ENCODE results near the gene PPP1R3G. TPM values are rescaled to one million over a fixed set of nuclear protein-coding genes. Genes with fewer than 3 reads are reported as not detected.

PPP1R3G gene
- total RNA-seq, 4 donors from 2014 or later, result 0.26 to 6.0 (median 2.8) TPM

DNA sequence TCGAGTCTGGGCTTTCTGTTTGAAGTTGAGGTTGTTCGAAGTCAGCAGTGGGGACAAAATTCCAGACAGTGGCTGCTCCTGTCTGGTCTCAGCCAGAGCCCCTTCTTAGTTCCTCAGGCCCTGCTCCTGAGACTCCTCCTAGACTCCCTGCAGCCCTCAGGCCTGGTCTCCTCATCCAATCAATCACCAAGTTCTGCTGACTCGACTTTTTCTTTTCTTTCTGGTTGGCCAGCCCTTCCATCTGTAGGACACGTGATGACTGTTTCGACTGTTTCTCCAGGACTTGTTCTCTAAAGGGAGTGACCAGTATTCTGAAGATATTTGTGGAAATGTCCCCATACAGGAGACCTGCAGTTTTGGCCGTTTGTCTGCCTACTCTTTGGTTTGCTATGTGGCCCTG lies 19.5 kb downstream of the PPP1R3G start:
- no peaks in the 10 kb centered on the region for H3K4me1 ChIP-seq
- intact Hi-C loops (cut with DNase I; ENCODE audit: low total_unique reads), result no loop called here

DNA sequence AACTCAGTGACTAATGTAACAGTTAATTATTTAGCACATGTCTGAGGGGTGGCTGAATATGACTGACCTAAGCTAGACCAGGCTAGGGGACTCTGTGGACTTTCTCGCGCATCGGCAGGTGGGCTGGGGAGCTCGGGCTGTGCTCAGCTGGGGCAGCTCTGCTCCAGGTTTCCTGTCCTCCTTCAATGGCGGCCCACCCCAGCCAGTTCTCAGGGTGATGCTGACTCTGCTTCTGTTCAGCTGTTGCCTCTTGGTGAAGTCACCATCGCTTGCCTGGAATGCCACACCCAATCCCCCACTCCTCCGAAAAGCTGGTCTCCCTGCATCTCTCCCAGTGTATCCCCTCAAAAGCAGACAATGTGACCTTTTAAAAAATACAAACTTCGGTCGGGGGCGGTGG lies 20.0 kb downstream of the PPP1R3G start:
- Histone ChIP-seq H3K36me3 (no peaks in the 10 kb centered on the region), H3K4me3 (no peak overlapping the region), H3K27me3 (no peaks in the 10 kb centered on the region), H3K4me1 (no peaks in the 10 kb centered on the region), H3K9me3 (no peaks in the 10 kb centered on the region), H3K27ac (no peak overlapping the region)
- TF ChIP-seq CTCF (IDR thresholded peaks at IDR 0.05), result no peak
- TF ChIP-seq POLR2A (IDR thresholded peaks at IDR 0.05), result no peak
- intact Hi-C loops (cut with DNase I; ENCODE audit: low total_unique reads), result no loop called here
- no peak for DNase-seq

More for the DNA sequence above, 19.5 kb downstream of the PPP1R3G start:
- no peaks in the 10 kb centered on the region for H3K9me3 ChIP-seq
- H3K27me3 ChIP-seq, result no peaks in the 10 kb centered on the region
- no peak overlapping the region for H3K27ac ChIP-seq
- no peak overlapping the region for H3K4me3 ChIP-seq
- H3K36me3 ChIP-seq, result no peaks in the 10 kb centered on the region
- no peak for DNase-seq
- TF ChIP-seq CTCF (IDR thresholded peaks at IDR 0.05), result no peak
- no peak for TF ChIP-seq POLR2A (IDR thresholded peaks at IDR 0.05)

DNA sequence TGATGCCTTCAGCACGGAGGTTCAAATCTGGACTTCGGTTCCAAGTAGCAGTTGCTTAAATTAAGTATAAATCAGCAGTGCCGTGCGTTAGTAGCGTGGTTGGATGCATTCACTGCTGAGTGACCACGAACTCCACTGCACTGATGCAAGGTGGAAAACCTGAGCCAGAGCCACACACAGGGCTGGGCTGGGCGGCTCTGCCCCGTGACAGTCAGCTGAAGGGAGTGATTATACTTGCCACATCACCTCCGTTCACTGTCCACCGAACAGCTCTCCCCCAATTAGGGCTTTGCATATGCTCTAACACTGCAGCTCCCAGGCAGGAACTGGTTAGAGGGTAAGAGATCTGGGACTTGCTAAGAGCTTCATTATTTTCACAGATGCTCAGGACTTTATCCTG lies 22.2 kb downstream of the PPP1R3G start:
- H3K4me1 ChIP-seq, result no peaks in the 10 kb centered on the region
- H3K27me3 ChIP-seq, result no peaks in the 10 kb centered on the region
- H3K9me3 ChIP-seq, result no peaks in the 10 kb centered on the region
- intact Hi-C loops (cut with DNase I; ENCODE audit: low total_unique reads), result no loop called here
- H3K4me3 ChIP-seq, result no peak overlapping the region
- TF ChIP-seq CTCF (IDR thresholded peaks at IDR 0.05) (no peak), POLR2A (IDR thresholded peaks at IDR 0.05) (no peak)
- no peak overlapping the region for H3K27ac ChIP-seq
- DNase-seq, result no peak
- no peaks in the 10 kb centered on the region for H3K36me3 ChIP-seq

DNA sequence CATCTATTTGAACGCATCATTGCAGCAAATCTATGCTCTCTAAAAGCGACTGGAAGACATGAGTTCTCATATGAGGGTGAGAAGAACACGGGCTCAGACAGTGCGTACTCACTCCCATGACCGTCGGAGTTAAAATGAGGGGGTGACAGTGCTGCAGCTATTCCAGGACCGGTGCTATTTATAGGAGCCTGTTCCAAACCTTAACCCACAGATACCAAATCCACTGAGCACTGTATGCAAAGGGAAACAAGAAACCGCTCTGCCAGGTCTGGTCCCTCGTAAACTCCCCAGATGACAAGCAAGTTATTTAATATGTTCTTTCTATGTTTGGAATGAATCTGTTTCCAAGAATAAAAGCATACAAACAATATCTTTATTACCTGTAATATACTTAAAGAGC lies 22.9 kb downstream of the PPP1R3G start:
- Histone ChIP-seq H3K4me1 (no peaks in the 10 kb centered on the region), H3K4me3 (no peak overlapping the region), H3K9me3 (no peaks in the 10 kb centered on the region), H3K36me3 (no peaks in the 10 kb centered on the region), H3K27me3 (no peaks in the 10 kb centered on the region), H3K27ac (no peak overlapping the region)
- intact Hi-C loops (cut with DNase I; ENCODE audit: low total_unique reads), result no loop called here
- no peak for DNase-seq
- TF ChIP-seq POLR2A (IDR thresholded peaks at IDR 0.05), result no peak
- TF ChIP-seq CTCF (IDR thresholded peaks at IDR 0.05), result no peak

DNA sequence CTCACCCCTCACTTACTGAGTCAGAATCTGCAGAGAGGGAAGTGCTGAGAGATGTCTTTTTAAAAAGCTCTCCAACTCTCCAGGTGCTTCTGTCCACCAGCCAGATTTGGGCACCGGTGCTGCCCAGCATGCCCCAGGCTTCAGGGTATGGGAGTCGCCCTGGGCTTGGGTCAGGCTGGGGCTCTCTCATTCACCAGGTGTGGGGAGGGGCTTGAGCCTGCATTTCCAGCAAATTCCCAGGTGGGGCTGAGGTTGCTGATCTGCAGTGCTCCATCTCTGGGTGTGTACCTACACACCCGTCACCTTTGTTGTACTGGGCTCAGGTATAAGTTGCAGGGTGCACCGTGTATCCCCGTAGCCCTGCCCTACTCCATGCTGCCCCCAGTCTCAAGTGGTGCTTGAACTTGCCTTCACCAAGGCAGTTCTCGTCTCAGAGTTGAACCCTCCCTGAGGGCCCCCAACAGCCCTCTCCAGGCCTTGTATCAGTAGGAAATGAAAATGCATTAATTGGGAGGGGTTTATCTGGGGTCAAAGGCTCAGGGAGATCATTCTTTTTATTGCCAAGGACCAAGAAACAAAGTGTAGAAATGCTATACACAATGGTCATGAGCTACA lies 23.5 kb downstream of the PPP1R3G start:
- TF ChIP-seq CTCF (IDR thresholded peaks at IDR 0.05), result no peak
- no peak for TF ChIP-seq POLR2A (IDR thresholded peaks at IDR 0.05)
- no peak for DNase-seq
- H3K36me3 ChIP-seq, result no peaks in the 10 kb centered on the region
- intact Hi-C loops (cut with DNase I; ENCODE audit: low total_unique reads), result no loop called here
- no peak overlapping the region for H3K4me3 ChIP-seq
- no peak overlapping the region for H3K27ac ChIP-seq
- H3K9me3 ChIP-seq, result no peaks in the 10 kb centered on the region
- H3K4me1 ChIP-seq, result no peaks in the 10 kb centered on the region
- H3K27me3 ChIP-seq, result no peaks in the 10 kb centered on the region
